ENCODE data around the gene PBX1. TPM values are rescaled to one million over a fixed set of nuclear protein-coding genes. Genes with fewer than 3 reads are reported as not detected.

Gene PBX1
- total and polyA plus RNA-seq, 2 experiments from 2014 or later: 40.0 to 104 TPM

DNA sequence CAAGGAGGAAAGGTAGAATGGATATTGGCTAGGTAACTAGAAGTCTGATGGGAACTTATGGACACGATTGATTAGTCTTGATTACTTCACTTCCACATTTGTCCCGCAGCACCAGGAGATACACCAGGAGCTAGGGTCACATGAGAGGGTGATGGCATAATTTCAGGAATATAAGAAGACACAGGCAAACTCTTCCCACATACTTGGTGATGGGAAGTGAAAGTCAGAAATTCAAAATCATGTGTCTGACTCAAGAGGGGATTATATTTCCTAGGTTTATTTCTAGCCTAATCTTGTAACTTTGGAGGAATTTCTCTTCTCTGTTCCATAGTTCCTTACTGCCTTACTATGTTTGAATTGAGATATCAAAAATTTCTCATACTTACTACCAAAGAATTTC lies 185.0 kb downstream of the PBX1 start:
- no peaks in the 10 kb centered on the region for H3K36me3 Mint-ChIP-seq (ENCODE audit: low read depth)
- Histone ChIP-seq H3K9me2 (ENCODE audit: insufficient read depth) (no peaks in the 10 kb centered on the region), H3K27ac (ENCODE audit: low read depth) (no peak overlapping the region), H3K4me3 (no peak overlapping the region), H3K4me1 (ENCODE audit: insufficient read depth) (peaks cover 12% of the 10 kb centered on the region), H3K79me2 (replicated peaks; ENCODE audit: insufficient read depth) (peaks cover 78% of the 10 kb centered on the region), H3K4me2 (no peak overlapping the region), H3K36me3 (ENCODE audit: insufficient read depth) (no peaks in the 10 kb centered on the region), H3K27me3 (ENCODE audit: insufficient read depth) (no peaks in the 10 kb centered on the region), H2AFZ (no peak overlapping the region), H4K20me1 (replicated peaks; ENCODE audit: insufficient read depth) (peaks cover 21% of the 10 kb centered on the region; the same call in 1 of the 2 replicates), H3F3A (replicated peaks; ENCODE audit: low read depth) (no peaks in the 10 kb centered on the region)
- TF ChIP-seq EZH2phosphoT487 (IDR thresholded peaks at IDR 0.05; ENCODE audit: unreplicated experiment) (no peak), JUNB (IDR thresholded peaks at IDR 0.05; ENCODE audit: unreplicated experiment) (no peak), CREB1 (CRISPR knock-in tag; IDR thresholded peaks at IDR 0.05; ENCODE audit: low read depth) (no peak), POLR2AphosphoS5 (IDR thresholded peaks at IDR 0.05; ENCODE audit: low read depth) (no peak), EZH2 (IDR thresholded peaks at IDR 0.05; ENCODE audit: low read depth, unreplicated experiment) (no peak)
- TF ChIP-seq, protein P1, sequence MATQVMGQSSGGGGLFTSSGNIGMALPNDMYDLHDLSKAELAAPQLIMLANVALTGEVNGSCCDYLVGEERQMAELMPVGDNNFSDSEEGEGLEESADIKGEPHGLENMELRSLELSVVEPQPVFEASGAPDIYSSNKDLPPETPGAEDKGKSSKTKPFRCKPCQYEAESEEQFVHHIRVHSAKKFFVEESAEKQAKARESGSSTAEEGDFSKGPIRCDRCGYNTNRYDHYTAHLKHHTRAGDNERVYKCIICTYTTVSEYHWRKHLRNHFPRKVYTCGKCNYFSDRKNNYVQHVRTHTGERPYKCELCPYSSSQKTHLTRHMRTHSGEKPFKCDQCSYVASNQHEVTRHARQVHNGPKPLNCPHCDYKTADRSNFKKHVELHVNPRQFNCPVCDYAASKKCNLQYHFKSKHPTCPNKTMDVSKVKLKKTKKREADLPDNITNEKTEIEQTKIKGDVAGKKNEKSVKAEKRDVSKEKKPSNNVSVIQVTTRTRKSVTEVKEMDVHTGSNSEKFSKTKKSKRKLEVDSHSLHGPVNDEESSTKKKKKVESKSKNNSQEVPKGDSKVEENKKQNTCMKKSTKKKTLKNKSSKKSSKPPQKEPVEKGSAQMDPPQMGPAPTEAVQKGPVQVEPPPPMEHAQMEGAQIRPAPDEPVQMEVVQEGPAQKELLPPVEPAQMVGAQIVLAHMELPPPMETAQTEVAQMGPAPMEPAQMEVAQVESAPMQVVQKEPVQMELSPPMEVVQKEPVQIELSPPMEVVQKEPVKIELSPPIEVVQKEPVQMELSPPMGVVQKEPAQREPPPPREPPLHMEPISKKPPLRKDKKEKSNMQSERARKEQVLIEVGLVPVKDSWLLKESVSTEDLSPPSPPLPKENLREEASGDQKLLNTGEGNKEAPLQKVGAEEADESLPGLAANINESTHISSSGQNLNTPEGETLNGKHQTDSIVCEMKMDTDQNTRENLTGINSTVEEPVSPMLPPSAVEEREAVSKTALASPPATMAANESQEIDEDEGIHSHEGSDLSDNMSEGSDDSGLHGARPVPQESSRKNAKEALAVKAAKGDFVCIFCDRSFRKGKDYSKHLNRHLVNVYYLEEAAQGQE (IDR thresholded peaks at IDR 0.05; ENCODE audit: unreplicated experiment): no peak
- H3K9me3 Mint-ChIP-seq: no peaks in the 10 kb centered on the region
- DNase-seq (ENCODE audit: low spot score): no peak
- no peaks in the 10 kb centered on the region for H3K27me3 Mint-ChIP-seq (ENCODE audit: insufficient read depth, low read depth, poor library complexity)
- H3K4me3 Mint-ChIP-seq: no peak overlapping the region
- ATAC-seq: no peak
- no peak overlapping the region for H3K27ac Mint-ChIP-seq
- peaks cover 28% of the 10 kb centered on the region for H3K4me1 Mint-ChIP-seq

DNA sequence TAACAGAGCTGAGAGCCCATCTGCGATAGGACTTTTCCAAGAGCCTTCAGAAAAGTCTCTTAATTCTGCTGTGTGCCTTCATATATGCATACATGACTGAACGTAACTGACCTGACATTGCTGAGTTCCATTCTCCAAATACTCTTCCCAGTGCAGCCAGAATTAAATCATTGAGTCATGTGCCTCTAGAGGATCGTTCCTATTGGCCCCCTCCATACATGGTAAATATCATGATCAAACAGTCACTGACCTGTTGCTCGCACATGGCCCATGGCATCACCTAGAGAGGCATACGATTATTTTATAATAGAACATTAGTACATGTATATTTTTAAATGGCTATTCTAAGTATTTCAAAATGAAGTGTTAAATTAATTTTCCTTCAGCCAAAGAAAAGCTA lies 186.8 kb downstream of the PBX1 start:
- no peak overlapping the region for H3K4me3 ChIP-seq
- TF ChIP-seq CREB1 (CRISPR knock-in tag; IDR thresholded peaks at IDR 0.05; ENCODE audit: low read depth) (no peak), ZNF114 (CRISPR knock-in tag; IDR thresholded peaks at IDR 0.05) (no peak), EZH2phosphoT487 (IDR thresholded peaks at IDR 0.05; ENCODE audit: unreplicated experiment) (no peak), ZNF331 (CRISPR knock-in tag; IDR thresholded peaks at IDR 0.05; ENCODE audit: low read depth) (no peak), NANOG (IDR thresholded peaks at IDR 0.05; ENCODE audit: borderline replicate concordance) (no peak), EZH2 (IDR thresholded peaks at IDR 0.05; ENCODE audit: low read depth, unreplicated experiment) (no peak), POLR2AphosphoS5 (IDR thresholded peaks at IDR 0.05; ENCODE audit: low read depth) (no peak), JUNB (IDR thresholded peaks at IDR 0.05; ENCODE audit: unreplicated experiment) (no peak)
- TF ChIP-seq, protein P2, sequence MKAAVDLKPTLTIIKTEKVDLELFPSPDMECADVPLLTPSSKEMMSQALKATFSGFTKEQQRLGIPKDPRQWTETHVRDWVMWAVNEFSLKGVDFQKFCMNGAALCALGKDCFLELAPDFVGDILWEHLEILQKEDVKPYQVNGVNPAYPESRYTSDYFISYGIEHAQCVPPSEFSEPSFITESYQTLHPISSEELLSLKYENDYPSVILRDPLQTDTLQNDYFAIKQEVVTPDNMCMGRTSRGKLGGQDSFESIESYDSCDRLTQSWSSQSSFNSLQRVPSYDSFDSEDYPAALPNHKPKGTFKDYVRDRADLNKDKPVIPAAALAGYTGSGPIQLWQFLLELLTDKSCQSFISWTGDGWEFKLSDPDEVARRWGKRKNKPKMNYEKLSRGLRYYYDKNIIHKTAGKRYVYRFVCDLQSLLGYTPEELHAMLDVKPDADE (IDR thresholded peaks at IDR 0.05): no peak
- TF ChIP-seq, protein P3, sequence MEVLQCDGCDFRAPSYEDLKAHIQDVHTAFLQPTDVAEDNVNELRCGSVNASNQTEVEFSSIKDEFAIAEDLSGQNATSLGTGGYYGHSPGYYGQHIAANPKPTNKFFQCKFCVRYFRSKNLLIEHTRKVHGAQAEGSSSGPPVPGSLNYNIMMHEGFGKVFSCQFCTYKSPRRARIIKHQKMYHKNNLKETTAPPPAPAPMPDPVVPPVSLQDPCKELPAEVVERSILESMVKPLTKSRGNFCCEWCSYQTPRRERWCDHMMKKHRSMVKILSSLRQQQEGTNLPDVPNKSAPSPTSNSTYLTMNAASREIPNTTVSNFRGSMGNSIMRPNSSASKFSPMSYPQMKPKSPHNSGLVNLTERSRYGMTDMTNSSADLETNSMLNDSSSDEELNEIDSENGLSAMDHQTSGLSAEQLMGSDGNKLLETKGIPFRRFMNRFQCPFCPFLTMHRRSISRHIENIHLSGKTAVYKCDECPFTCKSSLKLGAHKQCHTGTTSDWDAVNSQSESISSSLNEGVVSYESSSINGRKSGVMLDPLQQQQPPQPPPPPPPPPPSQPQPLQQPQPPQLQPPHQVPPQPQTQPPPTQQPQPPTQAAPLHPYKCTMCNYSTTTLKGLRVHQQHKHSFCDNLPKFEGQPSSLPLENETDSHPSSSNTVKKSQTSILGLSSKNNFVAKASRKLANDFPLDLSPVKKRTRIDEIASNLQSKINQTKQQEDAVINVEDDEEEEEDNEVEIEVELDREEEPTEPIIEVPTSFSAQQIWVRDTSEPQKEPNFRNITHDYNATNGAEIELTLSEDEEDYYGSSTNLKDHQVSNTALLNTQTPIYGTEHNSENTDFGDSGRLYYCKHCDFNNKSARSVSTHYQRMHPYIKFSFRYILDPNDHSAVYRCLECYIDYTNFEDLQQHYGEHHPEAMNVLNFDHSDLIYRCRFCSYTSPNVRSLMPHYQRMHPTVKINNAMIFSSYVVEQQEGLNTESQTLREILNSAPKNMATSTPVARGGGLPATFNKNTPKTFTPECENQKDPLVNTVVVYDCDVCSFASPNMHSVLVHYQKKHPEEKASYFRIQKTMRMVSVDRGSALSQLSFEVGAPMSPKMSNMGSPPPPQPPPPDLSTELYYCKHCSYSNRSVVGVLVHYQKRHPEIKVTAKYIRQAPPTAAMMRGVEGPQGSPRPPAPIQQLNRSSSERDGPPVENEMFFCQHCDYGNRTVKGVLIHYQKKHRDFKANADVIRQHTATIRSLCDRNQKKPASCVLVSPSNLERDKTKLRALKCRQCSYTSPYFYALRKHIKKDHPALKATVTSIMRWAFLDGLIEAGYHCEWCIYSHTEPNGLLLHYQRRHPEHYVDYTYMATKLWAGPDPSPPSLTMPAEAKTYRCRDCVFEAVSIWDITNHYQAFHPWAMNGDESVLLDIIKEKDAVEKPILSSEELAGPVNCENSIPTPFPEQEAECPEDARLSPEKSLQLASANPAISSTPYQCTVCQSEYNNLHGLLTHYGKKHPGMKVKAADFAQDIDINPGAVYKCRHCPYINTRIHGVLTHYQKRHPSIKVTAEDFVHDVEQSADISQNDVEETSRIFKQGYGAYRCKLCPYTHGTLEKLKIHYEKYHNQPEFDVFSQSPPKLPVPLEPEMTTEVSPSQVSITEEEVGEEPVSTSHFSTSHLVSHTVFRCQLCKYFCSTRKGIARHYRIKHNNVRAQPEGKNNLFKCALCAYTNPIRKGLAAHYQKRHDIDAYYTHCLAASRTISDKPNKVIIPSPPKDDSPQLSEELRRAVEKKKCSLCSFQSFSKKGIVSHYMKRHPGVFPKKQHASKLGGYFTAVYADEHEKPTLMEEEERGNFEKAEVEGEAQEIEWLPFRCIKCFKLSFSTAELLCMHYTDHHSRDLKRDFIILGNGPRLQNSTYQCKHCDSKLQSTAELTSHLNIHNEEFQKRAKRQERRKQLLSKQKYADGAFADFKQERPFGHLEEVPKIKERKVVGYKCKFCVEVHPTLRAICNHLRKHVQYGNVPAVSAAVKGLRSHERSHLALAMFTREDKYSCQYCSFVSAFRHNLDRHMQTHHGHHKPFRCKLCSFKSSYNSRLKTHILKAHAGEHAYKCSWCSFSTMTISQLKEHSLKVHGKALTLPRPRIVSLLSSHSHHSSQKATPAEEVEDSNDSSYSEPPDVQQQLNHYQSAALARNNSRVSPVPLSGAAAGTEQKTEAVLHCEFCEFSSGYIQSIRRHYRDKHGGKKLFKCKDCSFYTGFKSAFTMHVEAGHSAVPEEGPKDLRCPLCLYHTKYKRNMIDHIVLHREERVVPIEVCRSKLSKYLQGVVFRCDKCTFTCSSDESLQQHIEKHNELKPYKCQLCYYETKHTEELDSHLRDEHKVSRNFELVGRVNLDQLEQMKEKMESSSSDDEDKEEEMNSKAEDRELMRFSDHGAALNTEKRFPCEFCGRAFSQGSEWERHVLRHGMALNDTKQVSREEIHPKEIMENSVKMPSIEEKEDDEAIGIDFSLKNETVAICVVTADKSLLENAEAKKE (CRISPR knock-in tag; IDR thresholded peaks at IDR 0.05): no peak

More for the DNA sequence above, 186.8 kb downstream of the PBX1 start:
- Mint-ChIP-seq H3K9me3 (no peaks in the 10 kb centered on the region), H3K27me3 (ENCODE audit: insufficient read depth, low read depth, poor library complexity) (no peaks in the 10 kb centered on the region), H3K4me1 (peaks cover 19% of the 10 kb centered on the region), H3K36me3 (ENCODE audit: low read depth) (no peaks in the 10 kb centered on the region), H3K27ac (no peak overlapping the region), H3K4me3 (no peak overlapping the region)
- ATAC-seq (no peak), DNase-seq (ENCODE audit: low spot score) (no peak)
- Histone ChIP-seq H3K9me2 (ENCODE audit: insufficient read depth) (no peaks in the 10 kb centered on the region), H3K4me1 (ENCODE audit: insufficient read depth) (peaks cover 7% of the 10 kb centered on the region; the same call in 1 of the 2 replicates), H2AFZ (no peak overlapping the region), H3K79me2 (replicated peaks; ENCODE audit: insufficient read depth) (peaks cover 68% of the 10 kb centered on the region), H3K36me3 (ENCODE audit: insufficient read depth) (no peaks in the 10 kb centered on the region), H3K4me2 (no peak overlapping the region), H3K27ac (ENCODE audit: low read depth) (no peak overlapping the region), H3K27me3 (ENCODE audit: insufficient read depth) (no peaks in the 10 kb centered on the region), H3F3A (replicated peaks; ENCODE audit: low read depth) (no peaks in the 10 kb centered on the region), H4K20me1 (replicated peaks; ENCODE audit: insufficient read depth) (peaks cover 23% of the 10 kb centered on the region; the same call in 1 of the 2 replicates)

All from GM23338 (cell line).